Measurements from ENCODE around the gene SEMA6A.

- TF ChIP-seq CTCF (IDR thresholded peaks at IDR 0.05 in 4 of 5, conservative IDR thresholded peaks at IDR 0.05 in 1 of 5) = no peak
- TF ChIP-seq POLR2A (IDR thresholded peaks at IDR 0.05) = no peak
Measured at GRCh38 chr5:116469631-116470030, 105.0 kb downstream of the SEMA6A start.

Data from gastrocnemius medialis (tissue), 4 donors.